Left lung (tissue), 10 donors: ENCODE data around the gene BTBD7. TPM values are rescaled to one million over a fixed set of nuclear protein-coding genes. Genes with fewer than 3 reads are reported as not detected.
A peak's percentile ranks its signal among the peaks of the same experiment; 100 is the strongest.
"Not testable (repeated sequence)": the region's sequence is repeated elsewhere in the genome, so short reads cannot be mapped to it uniquely, and the experiment has no call there.

Source experiments
- ATAC-seq: fragments of 200-7000 bp; cut with Tn5 transposase; one replicate; pipeline ENCODE4 v1.9.1; 2020; ENCODE audit warnings: moderate library complexity
- DNase-seq, 4 donors: peaks; one replicate each; pipeline ENCODE4 v3.0.0-alpha.2; 2013 to 2020
- H3K27ac ChIP-seq, 2 donors: fragments of 200-600 bp; sonication (generic) in 1 of 2; one replicate each; pipeline versions ENCODE4 v1.5.0 to v1.8.0; 2020 to 2021
- H3K27me3 ChIP-seq, 2 donors: fragments of 200-600 bp; sonication (generic) in 1 of 2; one replicate each; pipeline versions ENCODE4 v1.5.0 to v1.8.0; 2020 to 2021
- H3K36me3 ChIP-seq, 2 donors: fragments of 200-600 bp; sonication (generic) in 1 of 2; one replicate each; pipeline versions ENCODE4 v1.5.0 to v1.8.0; 2020 to 2021
- H3K4me1 ChIP-seq, 2 donors: fragments of 200-600 bp; one replicate each; pipeline ENCODE4 v1.8.0; 2021
- H3K4me3 ChIP-seq, 2 donors: fragments of 200-600 bp; sonication (generic) in 1 of 2; one replicate each; pipeline versions ENCODE4 v1.5.0 to v1.8.0; 2020 to 2021; ENCODE audit warnings: mild to moderate bottlenecking in 1 of 2
- H3K9me3 ChIP-seq, 2 donors: fragments of 200-600 bp; sonication (generic) in 1 of 2; one replicate each; pipeline versions ENCODE4 v1.5.0 to v1.8.0; 2020 to 2021
- CTCF ChIP-seq, 2 donors: fragments of 200-600 bp; sonication (generic) in 1 of 2; IDR thresholded peaks; one replicate each; pipeline versions ENCODE4 v1.5.0 to v1.8.0; 2021; ENCODE audit warnings: antibody characterized with exemption in 2 of 2
- intact Hi-C, 2 donors: fragments of 100-400 bp; cut with DNase I; formaldehyde crosslinking; loops; one replicate each; pipeline versions ENCODE4 v1.11.2 to v1.14.2; 2022
- polyA plus RNA-seq, 6 donors: library from polyadenylated mRNA; unstranded; fragments of 120-200 nt; gene quantifications; one replicate each; pipeline ENCODE4 v1.2.1, GENCODE V29; 2013; ENCODE audit not compliant: insufficient read length in 6 of 6
- total RNA-seq, 2 donors: library from RNA; stranded (reverse); fragmentation: NEBNext Ultra II Directional; extraction: Animal tissue kit (Norgen Biotek cat#: 25700); gene quantifications; one replicate each; pipeline ENCODE4 v1.2.1, GENCODE V29; 2021
- donor health status: DM: no; HTN: yes; CAD: no.
- donor health status: DM: no; HTN: no; CAD: no.

The BTBD7 gene
- total and polyA plus RNA-seq, 8 donors = 32.1 to 42.8 (median 38.7) TPM

GRCh38 chr14:93234798-93235197 lies 98.0 kb downstream of the BTBD7 start:
- Histone ChIP-seq H3K36me3 (peaks cover 0 to 5% of the 10 kb centered on the region in 2 donors), H3K4me1 (peaks cover 0 to 9% of the 10 kb centered on the region in 2 donors), H3K9me3 (no peaks in the 10 kb centered on the region), H3K27ac (no peak overlapping the region), H3K27me3 (peaks cover 0 to 19% of the 10 kb centered on the region in 2 donors), H3K4me3 (no peak overlapping the region)
- ATAC-seq = no peak
- no peak for DNase-seq
- no peak for TF ChIP-seq CTCF (IDR thresholded peaks at IDR 0.05)
- intact Hi-C loops = no loop called here

GRCh38 chr14:93233078-93233477 lies 99.8 kb downstream of the BTBD7 start:
- Histone ChIP-seq H3K27me3 (peaks cover 0 to 19% of the 10 kb centered on the region in 2 donors), H3K36me3 (peaks cover 0 to 16% of the 10 kb centered on the region in 2 donors)
- ATAC-seq, H3K4me3 ChIP-seq, H3K27ac ChIP-seq, H3K4me1 ChIP-seq, intact Hi-C loops, DNase-seq, H3K9me3 ChIP-seq: not testable (repeated sequence)

GRCh38 chr14:93232159-93232558 lies 100.7 kb downstream of the BTBD7 start:
- H3K9me3 ChIP-seq = no peaks in the 10 kb centered on the region
- DNase-seq (no peak), ATAC-seq (no peak)
- peaks cover 0 to 19% of the 10 kb centered on the region in 2 donors for H3K27me3 ChIP-seq
- TF ChIP-seq CTCF (IDR thresholded peaks at IDR 0.05) = no peak
- H3K27ac ChIP-seq = no peak overlapping the region
- peaks cover 0 to 9% of the 10 kb centered on the region in 2 donors for H3K4me1 ChIP-seq
- peaks cover 0 to 25% of the 10 kb centered on the region in 2 donors for H3K36me3 ChIP-seq
- H3K4me3 ChIP-seq = no peak overlapping the region
- intact Hi-C loops = no loop called here

GRCh38 chr14:93231129-93231979 lies 101.5 kb downstream of the BTBD7 start:
- ATAC-seq (peak; percentile 77), DNase-seq (peak in 2 of 4 donors; percentile 7 to 40)
- H3K9me3 ChIP-seq = no peaks in the 10 kb centered on the region
- peaks cover 0 to 19% of the 10 kb centered on the region in 2 donors for H3K27me3 ChIP-seq
- H3K4me1 ChIP-seq = peaks cover 0 to 9% of the 10 kb centered on the region in 2 donors
- intact Hi-C loops = no loop called here
- no peak overlapping the region for H3K27ac ChIP-seq
- peak overlapping the region; percentile 26 to 31 for H3K4me3 ChIP-seq
- H3K36me3 ChIP-seq = peaks cover 0 to 31% of the 10 kb centered on the region in 2 donors
- no peak for TF ChIP-seq CTCF (IDR thresholded peaks at IDR 0.05)

- no peaks in the 10 kb centered on the region for H3K9me3 ChIP-seq
- H3K36me3 ChIP-seq = peaks cover 0 to 39% of the 10 kb centered on the region in 2 donors
- intact Hi-C loops = no loop called here
- H3K4me3 ChIP-seq = no peak overlapping the region
- H3K27me3 ChIP-seq = peaks cover 0 to 19% of the 10 kb centered on the region in 2 donors
- ATAC-seq (no peak), DNase-seq (peak in 1 of 4 donors; percentile 78)
- H3K4me1 ChIP-seq = peaks cover 0 to 9% of the 10 kb centered on the region in 2 donors
- TF ChIP-seq CTCF (IDR thresholded peaks at IDR 0.05) = no peak
- no peak overlapping the region for H3K27ac ChIP-seq
Observed at GRCh38 chr14:93230539-93230938, 102.3 kb downstream of the BTBD7 start.
